MM.1S (cell line): Measurements from ENCODE around the gene DPYSL4.
A peak's percentile ranks its signal among the peaks of the same experiment; 100 is the strongest.

Experiments used
- DNase-seq: peaks from one replicate; pipeline ENCODE4 v3.0.0-alpha.2; 2015
- H2AFZ ChIP-seq: fragments of 300-600 bp; sonication (generic); 2 replicates; pipeline ENCODE4 v1.6.0; 2016; ENCODE audit warnings: antibody characterized with exemption, low read length
- H3F3A ChIP-seq: fragments of 300-600 bp; sonication (generic); 2 replicates; pipeline ENCODE4 v1.6.1; 2016; ENCODE audit warnings: mild to moderate bottlenecking, antibody characterized with exemption, low read length, moderate library complexity, mixed read lengths; ENCODE audit not compliant: insufficient read depth
- H3K27ac ChIP-seq: fragments of 300-600 bp; sonication (generic); 2 replicates; pipeline ENCODE4 v1.5.1; 2016; ENCODE audit warnings: mild to moderate bottlenecking, low read length
- H3K27me3 ChIP-seq: fragments of 300-600 bp; sonication (generic); replicated peaks from 2 replicates; pipeline ENCODE4 v1.6.0; 2016; ENCODE audit warnings: low read length; ENCODE audit not compliant: insufficient read depth
- H3K36me3 ChIP-seq: fragments of 300-600 bp; sonication (generic); replicated peaks from 2 replicates; pipeline ENCODE4 v1.6.1; 2016; ENCODE audit warnings: mild to moderate bottlenecking, low read length, mixed read lengths; ENCODE audit not compliant: insufficient read depth
- H3K4me1 ChIP-seq: fragments of 300-600 bp; sonication (generic); 2 replicates; pipeline ENCODE4 v1.6.1; 2016; ENCODE audit warnings: low read length, mixed read lengths
- H3K4me2 ChIP-seq: fragments of 300-600 bp; sonication (generic); 2 replicates; pipeline ENCODE4 v1.6.0; 2016; ENCODE audit warnings: low read depth, low read length
- H3K4me3 ChIP-seq: fragments of 300-600 bp; sonication (generic); 2 replicates; pipeline ENCODE4 v1.5.1; 2016; ENCODE audit warnings: low read length, mixed read lengths
- H3K79me2 ChIP-seq: fragments of 300-600 bp; sonication (generic); 2 replicates; pipeline ENCODE4 v1.6.1; 2016; ENCODE audit warnings: mixed run types, low read length, mixed read lengths
- H3K9ac ChIP-seq: fragments of 300-600 bp; sonication (generic); 2 replicates; pipeline ENCODE4 v1.6.1; 2016; ENCODE audit warnings: low read length, mixed read lengths
- H3K9me2 ChIP-seq: fragments of 300-600 bp; sonication (generic); replicated peaks from 2 replicates; pipeline ENCODE4 v1.6.1; 2016; ENCODE audit warnings: mild to moderate bottlenecking, low read length, mixed read lengths; ENCODE audit not compliant: insufficient read depth
- H3K9me3 ChIP-seq: fragments of 300-600 bp; sonication (generic); replicated peaks from 2 replicates; pipeline ENCODE4 v1.6.1; 2016; ENCODE audit warnings: mild to moderate bottlenecking, low read length, mixed read lengths; ENCODE audit not compliant: insufficient read depth
- H4K20me1 ChIP-seq: fragments of 300-600 bp; sonication (generic); 2 replicates; pipeline ENCODE4 v1.6.1; 2016; ENCODE audit warnings: mild to moderate bottlenecking, low read length, moderate library complexity, mixed read lengths; ENCODE audit not compliant: insufficient read depth
- CTCF ChIP-seq: fragments of 300-600 bp; sonication (generic); IDR thresholded peaks from 2 replicates; pipeline ENCODE4 v1.5.1; 2016; ENCODE audit warnings: antibody characterized with exemption, low read length, mixed read lengths
- EZH2 ChIP-seq: fragments of 300-600 bp; sonication (generic); optimal IDR thresholded peaks from 2 replicates; pipeline ENCODE3; 2017; ENCODE audit warnings: low read depth, mild to moderate bottlenecking, antibody characterized with exemption, low read length, mixed read lengths
- EZH2phosphoT487 ChIP-seq: fragments of 300-600 bp; sonication (generic); IDR thresholded peaks from 2 replicates; pipeline ENCODE4 v1.6.1; 2018; ENCODE audit warnings: antibody characterized with exemption, low read length

The DPYSL4 gene

GRCh38 chr10:132223156-132223590, 36.4 kb downstream of the DPYSL4 start:
- Histone ChIP-seq H4K20me1 (no peaks in the 10 kb centered on the region), H3K9ac (no peak overlapping the region), H3F3A (no peaks in the 10 kb centered on the region), H3K4me1 (no peaks in the 10 kb centered on the region), H3K9me2 (no peaks in the 10 kb centered on the region), H3K36me3 (no peaks in the 10 kb centered on the region), H3K4me3 (no peak overlapping the region), H2AFZ (no peak overlapping the region), H3K79me2 (no peaks in the 10 kb centered on the region), H3K27me3 (no peaks in the 10 kb centered on the region), H3K9me3 (no peaks in the 10 kb centered on the region), H3K27ac (no peak overlapping the region), H3K4me2 (no peak overlapping the region)
- no peak for DNase-seq
- TF ChIP-seq EZH2phosphoT487 (no peak), CTCF (peak; percentile 44), EZH2 (no peak)

- no peak overlapping the region for H3K4me3 ChIP-seq
- no peak overlapping the region for H2AFZ ChIP-seq
- no peak overlapping the region for H3K9ac ChIP-seq
- DNase-seq: no peak
- H3K27ac ChIP-seq: no peak overlapping the region
- H4K20me1 ChIP-seq: no peaks in the 10 kb centered on the region
- H3K36me3 ChIP-seq: no peaks in the 10 kb centered on the region
- H3K9me3 ChIP-seq: no peaks in the 10 kb centered on the region
- H3K4me1 ChIP-seq: no peaks in the 10 kb centered on the region
- no peaks in the 10 kb centered on the region for H3F3A ChIP-seq
- H3K9me2 ChIP-seq: no peaks in the 10 kb centered on the region
- H3K4me2 ChIP-seq: no peak overlapping the region
- H3K79me2 ChIP-seq: no peaks in the 10 kb centered on the region
- TF ChIP-seq EZH2 (no peak), EZH2phosphoT487 (no peak), CTCF (no peak)
- H3K27me3 ChIP-seq: no peaks in the 10 kb centered on the region
These were observed 37.0 kb downstream of the DPYSL4 start for GRCh38 chr10:132223611-132224342.

- no peak overlapping the region for H3K9ac ChIP-seq
- TF ChIP-seq EZH2: no peak
- TF ChIP-seq EZH2phosphoT487: no peak
- no peak for TF ChIP-seq CTCF
- H3K4me2 ChIP-seq: no peak overlapping the region
- DNase-seq: no peak
- H3K4me3 ChIP-seq: no peak overlapping the region
- H3F3A ChIP-seq: no peaks in the 10 kb centered on the region
- H3K27me3 ChIP-seq: no peaks in the 10 kb centered on the region
- H4K20me1 ChIP-seq: no peaks in the 10 kb centered on the region
- no peak overlapping the region for H2AFZ ChIP-seq
- no peak overlapping the region for H3K27ac ChIP-seq
- H3K9me2 ChIP-seq: no peaks in the 10 kb centered on the region
- no peaks in the 10 kb centered on the region for H3K79me2 ChIP-seq
- no peaks in the 10 kb centered on the region for H3K36me3 ChIP-seq
- H3K4me1 ChIP-seq: no peaks in the 10 kb centered on the region
- no peaks in the 10 kb centered on the region for H3K9me3 ChIP-seq
These were observed 37.8 kb downstream of the DPYSL4 start for GRCh38 chr10:132224343-132225072.
